ENCODE data around the gene INO80.

The INO80 gene

GRCh38 chr15:41017066-41017735, 98.9 kb downstream of the INO80 start:
- no peak overlapping the region for H3K4me3 ChIP-seq (ENCODE audit: low read length)
- peak; percentile 12 for DNase-seq (ENCODE audit: low read depth)
- no peak for TF ChIP-seq CTCF (conservative IDR thresholded peaks at IDR 0.05; ENCODE audit: low read length)

- TF ChIP-seq CTCF (conservative IDR thresholded peaks at IDR 0.05; ENCODE audit: low read length): no peak
- peak; percentile 50 for DNase-seq (ENCODE audit: low read depth)
Observed at GRCh38 chr15:41013691-41014414, 102.2 kb downstream of the INO80 start.

GRCh38 chr15:41011055-41011815, 104.8 kb downstream of the INO80 start:
- H3K4me3 ChIP-seq (ENCODE audit: low read length): no peak overlapping the region
- DNase-seq (ENCODE audit: low read depth): no peak
- no peak for TF ChIP-seq CTCF (conservative IDR thresholded peaks at IDR 0.05; ENCODE audit: low read length)

More at GRCh38 chr15:41013691-41014414, 102.2 kb downstream of the INO80 start:
- H3K4me3 ChIP-seq (ENCODE audit: low read length): no peak overlapping the region

GRCh38 chr15:41010345-41010744, 105.7 kb downstream of the INO80 start:
- DNase-seq (ENCODE audit: low read depth): no peak
- H3K4me3 ChIP-seq (ENCODE audit: low read length): no peak overlapping the region
- no peak for TF ChIP-seq CTCF (conservative IDR thresholded peaks at IDR 0.05; ENCODE audit: low read length)

- DNase-seq (ENCODE audit: low read depth): no peak
- TF ChIP-seq CTCF (conservative IDR thresholded peaks at IDR 0.05; ENCODE audit: low read length): no peak
- H3K4me3 ChIP-seq (ENCODE audit: low read length): no peak overlapping the region
Observed at GRCh38 chr15:41006479-41006878, 109.6 kb downstream of the INO80 start.

- H3K4me3 ChIP-seq (ENCODE audit: low read length): no peak overlapping the region
- DNase-seq (ENCODE audit: low read depth): no peak
- TF ChIP-seq CTCF (conservative IDR thresholded peaks at IDR 0.05; ENCODE audit: low read length): no peak
Observed at GRCh38 chr15:41004490-41004889, 111.6 kb downstream of the INO80 start.

Data from AG10803 (cell line).